Measurements from ENCODE around the gene MAP7D1.

DNA sequence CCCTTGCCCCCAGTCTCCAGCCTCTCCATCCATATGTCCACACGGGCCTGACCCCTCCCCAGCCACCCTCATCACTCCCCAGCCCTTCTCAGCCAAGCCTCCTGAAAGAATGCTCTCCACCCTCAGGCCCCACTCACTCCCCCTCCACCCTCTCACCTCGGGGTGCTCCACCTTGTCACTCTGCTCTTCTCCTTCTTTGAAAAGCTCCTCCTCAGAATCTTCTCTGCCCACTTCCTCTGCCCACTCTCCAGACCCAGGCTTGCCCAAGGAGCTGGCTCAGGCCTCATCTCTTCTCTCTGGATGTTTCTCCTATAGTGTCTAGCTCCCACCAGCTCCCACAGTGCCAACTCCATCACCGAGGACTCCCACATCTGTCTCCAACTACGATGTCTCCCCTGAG lies 44.8 kb upstream of the MAP7D1 start:
- TF ChIP-seq POLR2AphosphoS5 (IDR thresholded peaks at IDR 0.05; ENCODE audit: insufficient read depth in 1 of 2, low read depth in 1 of 2) (no peak), POLR2A (IDR thresholded peaks at IDR 0.05) (no peak)
- TF ChIP-seq, protein P1, sequence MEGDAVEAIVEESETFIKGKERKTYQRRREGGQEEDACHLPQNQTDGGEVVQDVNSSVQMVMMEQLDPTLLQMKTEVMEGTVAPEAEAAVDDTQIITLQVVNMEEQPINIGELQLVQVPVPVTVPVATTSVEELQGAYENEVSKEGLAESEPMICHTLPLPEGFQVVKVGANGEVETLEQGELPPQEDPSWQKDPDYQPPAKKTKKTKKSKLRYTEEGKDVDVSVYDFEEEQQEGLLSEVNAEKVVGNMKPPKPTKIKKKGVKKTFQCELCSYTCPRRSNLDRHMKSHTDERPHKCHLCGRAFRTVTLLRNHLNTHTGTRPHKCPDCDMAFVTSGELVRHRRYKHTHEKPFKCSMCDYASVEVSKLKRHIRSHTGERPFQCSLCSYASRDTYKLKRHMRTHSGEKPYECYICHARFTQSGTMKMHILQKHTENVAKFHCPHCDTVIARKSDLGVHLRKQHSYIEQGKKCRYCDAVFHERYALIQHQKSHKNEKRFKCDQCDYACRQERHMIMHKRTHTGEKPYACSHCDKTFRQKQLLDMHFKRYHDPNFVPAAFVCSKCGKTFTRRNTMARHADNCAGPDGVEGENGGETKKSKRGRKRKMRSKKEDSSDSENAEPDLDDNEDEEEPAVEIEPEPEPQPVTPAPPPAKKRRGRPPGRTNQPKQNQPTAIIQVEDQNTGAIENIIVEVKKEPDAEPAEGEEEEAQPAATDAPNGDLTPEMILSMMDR (IDR thresholded peaks at IDR 0.05), result no peak
